GM12874 (cell line): ENCODE data around the gene MAML3.

ENCODE experiments used
- CTCF ChIP-seq: IDR thresholded peaks from 2 replicates; pipeline ENCODE4 v1.5.1; 2011; ENCODE audit warnings: low read depth, mild to moderate bottlenecking, control low read depth, low read length, moderate library complexity; ENCODE audit not compliant: insufficient read depth

MAML3 gene

GRCh38 chr4:140085062-140085622, 68.8 kb downstream of the MAML3 start:
- no peak for TF ChIP-seq CTCF

- no peak for TF ChIP-seq CTCF
Measured at GRCh38 chr4:140084385-140084784, 69.6 kb downstream of the MAML3 start.

- TF ChIP-seq CTCF, result no peak
Measured at GRCh38 chr4:140082391-140082755, 71.6 kb downstream of the MAML3 start.

GRCh38 chr4:140081641-140082390, 72.2 kb downstream of the MAML3 start:
- TF ChIP-seq CTCF, result no peak

GRCh38 chr4:140080883-140081282, 73.1 kb downstream of the MAML3 start:
- no peak for TF ChIP-seq CTCF

- TF ChIP-seq CTCF, result no peak
Measured at GRCh38 chr4:140078366-140078765, 75.6 kb downstream of the MAML3 start.

- TF ChIP-seq CTCF, result no peak
Measured at GRCh38 chr4:140076307-140076706, 77.7 kb downstream of the MAML3 start.

DNA sequence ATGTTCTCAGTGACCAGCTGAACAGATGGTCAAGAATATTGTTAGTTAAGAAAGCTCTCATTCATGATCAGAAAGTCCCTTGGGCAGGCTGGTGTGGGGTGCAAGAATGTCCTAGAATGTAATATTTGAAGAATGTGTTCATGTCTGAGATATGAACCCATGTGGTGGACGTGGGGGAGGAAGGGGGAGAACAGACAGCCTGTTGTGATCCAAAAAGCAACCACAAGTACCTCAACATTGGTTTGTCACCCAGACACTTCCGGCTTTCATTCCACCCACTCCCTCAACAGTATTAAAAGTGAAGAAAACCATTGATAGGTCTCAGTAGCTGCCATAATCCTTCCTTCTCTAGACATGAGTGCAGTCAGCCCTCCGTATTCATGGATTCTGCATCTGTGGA, 82.2 kb downstream of the MAML3 start:
- no peak for TF ChIP-seq CTCF
